Measurements from ENCODE around the gene HIBADH.

- TF ChIP-seq CTCF (IDR thresholded peaks at IDR 0.05) (no peak), POLR2AphosphoS5 (IDR thresholded peaks at IDR 0.05) (no peak)
Observed at GRCh38 chr7:27518561-27519350, 143.9 kb downstream of the HIBADH start.
